Transverse colon (tissue), 4 donors: Measurements from ENCODE around the gene DYRK1B. TPM values are rescaled to one million over a fixed set of nuclear protein-coding genes. Genes with fewer than 3 reads are reported as not detected.

Experiments used
- DNase-seq: peaks from one replicate; pipeline ENCODE4 v3.0.0-alpha.2; 2019
- H3K27ac ChIP-seq, 4 donors: fragments of 200-600 bp; sonication (generic); 2 replicates each; pipeline ENCODE4 v1.5.1; 2016 to 2018; ENCODE audit warnings: inconsistent platforms in 4 of 4
- H3K27me3 ChIP-seq: fragments of 200-600 bp; sonication (generic); 2 replicates; pipeline ENCODE4 v1.5.1; 2017; ENCODE audit warnings: inconsistent platforms
- H3K36me3 ChIP-seq, 4 donors: fragments of 200-600 bp; sonication (generic); 2 replicates each; pipeline ENCODE4 v1.5.1; 2017 to 2019; ENCODE audit warnings: inconsistent platforms in 4 of 4
- H3K4me1 ChIP-seq, 4 donors: fragments of 200-600 bp; sonication (generic); 2 replicates each; pipeline ENCODE4 v1.5.1; 2017 to 2020; ENCODE audit warnings: inconsistent platforms in 4 of 4
- H3K4me3 ChIP-seq, 4 donors: fragments of 200-600 bp; sonication (generic); 1 replicate in 1 of 4; 2 replicates in 3 of 4; pipeline versions ENCODE4 v1.5.1 to v1.6.1; 2017 to 2019; ENCODE audit warnings: inconsistent platforms in 4 of 4
- H3K9me3 ChIP-seq, 2 donors: fragments of 200-600 bp; sonication (generic); 2 replicates each; pipeline ENCODE4 v1.5.1; 2017 to 2019; ENCODE audit warnings: inconsistent platforms in 2 of 2
- EP300 ChIP-seq: sonication (generic); formaldehyde crosslinking; IDR thresholded peaks from one replicate; pipeline ENCODE4 v1.6.1; 2017; ENCODE audit warnings: antibody characterized with exemption, low read depth
- POLR2A ChIP-seq: fragments of 450-650 bp; IDR thresholded peaks from one replicate; pipeline ENCODE4 v1.6.1; 2016; ENCODE audit warnings: antibody characterized with exemption, mild to moderate bottlenecking, moderate library complexity
- POLR2AphosphoS5 ChIP-seq, 3 donors: sonication (generic); formaldehyde crosslinking; IDR thresholded peaks; one replicate each; pipeline ENCODE4 v1.6.1; 2016; ENCODE audit warnings: antibody characterized with exemption in 3 of 3
- WGBS, 2 donors: methylation state at CpG; one replicate each; pipeline ENCODE4 v1.1.5; 2018; ENCODE audit warnings: low coverage in 1 of 2; 5-methylcytosine and 5-hydroxymethylcytosine counted together
- in situ Hi-C, 4 donors: fragments of 200-750 bp; cut with MboI; loops; one replicate each; pipeline versions ENCODE4 v1.15.0 to v1.15.1; 2017; ENCODE audit warnings: low sequenced_read_pairs in 3 of 4, low pct_ligation_motif_present in 1 of 4, low pct_unique_long_range_greater_than_20kb in 1 of 4
- intact Hi-C: fragments of 100-400 bp; cut with DNase I; formaldehyde crosslinking; loops from one replicate; pipeline ENCODE4 v1.15.1; 2023; ENCODE audit warnings: low total_unique reads
- total RNA-seq, 4 donors: library from RNA; depleted of rRNA; stranded (reverse); fragments of >200 nt; gene quantifications; one replicate each; pipeline ENCODE4 v1.1.0, GENCODE V29; 2016
- TF ChIP-seq, protein P1 (sequence below), 5 experiments: fragments of 200-600 bp in 3 of 5; fragments of 450-650 bp in 2 of 5; sonication (generic) in 3 of 5; IDR thresholded peaks; 1 replicate in 2 of 5; 2 replicates in 3 of 5; pipeline ENCODE4 v1.5.1; 2016 to 2017; ENCODE audit warnings: antibody characterized with exemption in 5 of 5, inconsistent platforms in 3 of 5, mild to moderate bottlenecking in 2 of 5, moderate library complexity in 1 of 5

The DYRK1B gene
- total RNA-seq, 4 donors from 2014 or later: 13.3 to 16.1 (median 15.1) TPM

DNA sequence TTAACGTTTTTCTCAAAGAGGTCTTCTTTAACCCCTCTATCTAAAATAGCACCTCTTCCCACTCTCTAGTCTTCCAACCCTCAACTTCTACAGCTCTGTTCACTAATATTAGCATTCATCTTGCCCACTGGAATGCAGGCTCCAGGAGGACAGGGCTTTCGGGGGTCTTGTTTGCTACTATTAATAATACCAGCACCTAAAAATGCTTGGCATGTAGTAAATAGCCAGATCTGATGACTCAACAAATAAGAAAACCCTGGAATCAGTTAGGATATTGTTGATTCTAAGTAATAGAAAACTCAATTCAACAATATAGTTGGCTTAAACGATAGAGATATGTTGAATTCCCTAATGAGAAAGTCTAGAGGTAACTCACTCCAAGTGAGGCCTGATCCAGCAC, 14.2 kb downstream of the DYRK1B start:
- H3K36me3 ChIP-seq: no peaks in the 10 kb centered on the region
- in situ Hi-C loops: no loop called here
- H3K27me3 ChIP-seq: no peaks in the 10 kb centered on the region
- H3K9me3 ChIP-seq: no peaks in the 10 kb centered on the region
- TF ChIP-seq, protein P1, sequence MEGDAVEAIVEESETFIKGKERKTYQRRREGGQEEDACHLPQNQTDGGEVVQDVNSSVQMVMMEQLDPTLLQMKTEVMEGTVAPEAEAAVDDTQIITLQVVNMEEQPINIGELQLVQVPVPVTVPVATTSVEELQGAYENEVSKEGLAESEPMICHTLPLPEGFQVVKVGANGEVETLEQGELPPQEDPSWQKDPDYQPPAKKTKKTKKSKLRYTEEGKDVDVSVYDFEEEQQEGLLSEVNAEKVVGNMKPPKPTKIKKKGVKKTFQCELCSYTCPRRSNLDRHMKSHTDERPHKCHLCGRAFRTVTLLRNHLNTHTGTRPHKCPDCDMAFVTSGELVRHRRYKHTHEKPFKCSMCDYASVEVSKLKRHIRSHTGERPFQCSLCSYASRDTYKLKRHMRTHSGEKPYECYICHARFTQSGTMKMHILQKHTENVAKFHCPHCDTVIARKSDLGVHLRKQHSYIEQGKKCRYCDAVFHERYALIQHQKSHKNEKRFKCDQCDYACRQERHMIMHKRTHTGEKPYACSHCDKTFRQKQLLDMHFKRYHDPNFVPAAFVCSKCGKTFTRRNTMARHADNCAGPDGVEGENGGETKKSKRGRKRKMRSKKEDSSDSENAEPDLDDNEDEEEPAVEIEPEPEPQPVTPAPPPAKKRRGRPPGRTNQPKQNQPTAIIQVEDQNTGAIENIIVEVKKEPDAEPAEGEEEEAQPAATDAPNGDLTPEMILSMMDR (IDR thresholded peaks at IDR 0.05): no peak
- TF ChIP-seq POLR2A: no peak
- TF ChIP-seq POLR2AphosphoS5 (IDR thresholded peaks at IDR 0.05): no peak
- TF ChIP-seq EP300: no peak
- WGBS, 2 donors: 82 to 89% methylated on average over 2 to 3 of the region's 3 CpGs
- H3K27ac ChIP-seq: no peak overlapping the region
- H3K4me3 ChIP-seq: no peak overlapping the region
- H3K4me1 ChIP-seq: peaks cover 5 to 10% (median 8%) of the 10 kb centered on the region in 4 donors
- intact Hi-C loops: no loop called here
- no peak for DNase-seq

DNA sequence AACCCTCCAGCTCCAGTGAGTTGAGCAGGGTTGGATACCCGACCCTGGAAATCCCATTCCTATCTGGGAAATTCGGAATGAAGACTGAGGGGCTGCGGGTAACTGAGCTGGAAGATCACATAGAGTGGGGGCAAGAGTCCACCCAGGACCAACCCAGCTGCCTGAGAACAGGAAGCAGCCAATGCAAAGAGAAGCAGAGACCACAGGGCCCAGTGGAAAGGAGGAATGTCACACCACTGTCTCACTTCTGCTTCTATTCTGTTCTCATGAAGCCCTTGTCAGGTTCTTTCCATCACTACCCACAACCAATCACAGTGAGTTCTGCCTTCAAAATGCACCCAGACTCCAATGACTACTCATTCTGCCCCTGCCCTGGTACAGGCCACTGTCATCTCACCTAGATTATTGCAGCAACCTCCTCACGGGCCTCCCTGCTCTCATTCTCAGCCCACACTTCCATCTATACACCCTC, 15.3 kb downstream of the DYRK1B start:
- Histone ChIP-seq H3K27me3 (no peaks in the 10 kb centered on the region), H3K4me3 (no peak overlapping the region), H3K4me1 (peaks cover 2 to 5% (median 2%) of the 10 kb centered on the region in 4 donors), H3K9me3 (no peaks in the 10 kb centered on the region), H3K27ac (no peak overlapping the region), H3K36me3 (no peaks in the 10 kb centered on the region)
- 91% methylated on average over 4 of the region's 4 CpGs; no CpG with 5 or more reads in 1 of the 2 donors for WGBS, 2 donors
- intact Hi-C loops (no loop called here), in situ Hi-C loops (no loop called here)
- TF ChIP-seq POLR2AphosphoS5 (IDR thresholded peaks at IDR 0.05) (no peak), POLR2A (no peak), EP300 (no peak)
- TF ChIP-seq, protein P1 (IDR thresholded peaks at IDR 0.05): no peak
- no peak for DNase-seq

DNA sequence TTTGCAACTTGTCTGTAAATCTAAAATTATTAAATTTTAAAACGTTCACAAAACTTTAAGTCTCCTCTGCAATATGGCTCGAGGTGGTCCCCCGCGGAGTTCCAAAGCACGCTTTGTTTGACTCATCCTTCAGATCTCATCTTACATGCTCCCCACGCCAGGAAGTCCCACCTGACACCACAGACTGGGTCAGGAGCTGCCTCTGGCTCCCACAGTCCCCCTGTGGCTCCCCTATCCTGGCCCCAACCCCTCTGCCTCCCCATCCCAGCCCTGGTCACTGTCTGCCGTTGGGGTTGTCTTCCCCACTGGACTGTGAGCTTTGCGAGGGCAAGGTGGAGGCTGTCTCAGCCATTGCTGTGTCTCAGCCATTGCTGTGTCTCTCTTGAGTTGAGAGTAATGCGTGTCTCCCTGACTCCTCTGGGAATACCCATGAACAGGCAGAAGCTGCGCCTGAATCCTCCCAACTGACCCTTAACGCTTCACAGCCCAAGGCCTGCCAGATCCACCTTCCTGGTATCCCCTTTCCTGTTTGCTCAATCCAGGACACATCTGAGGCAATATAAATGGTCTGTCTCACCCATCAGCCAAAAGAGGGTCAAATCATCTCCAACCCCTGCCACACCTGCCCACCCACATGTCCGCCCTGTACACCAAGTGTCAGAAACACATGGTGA, 15.9 kb downstream of the DYRK1B start:
- WGBS, 2 donors: 85 to 90% methylated on average over 6 to 12 of the region's 12 CpGs
- Histone ChIP-seq H3K27ac (no peak overlapping the region), H3K4me1 (no peaks in the 10 kb centered on the region), H3K9me3 (no peaks in the 10 kb centered on the region), H3K27me3 (no peaks in the 10 kb centered on the region), H3K4me3 (no peak overlapping the region), H3K36me3 (no peaks in the 10 kb centered on the region)
- in situ Hi-C loops: no loop called here
- intact Hi-C loops: no loop called here
- TF ChIP-seq POLR2A: no peak
- no peak for TF ChIP-seq POLR2AphosphoS5 (IDR thresholded peaks at IDR 0.05)
- TF ChIP-seq, protein P1 (IDR thresholded peaks at IDR 0.05): no peak
- TF ChIP-seq EP300: no peak
- DNase-seq: no peak

DNA sequence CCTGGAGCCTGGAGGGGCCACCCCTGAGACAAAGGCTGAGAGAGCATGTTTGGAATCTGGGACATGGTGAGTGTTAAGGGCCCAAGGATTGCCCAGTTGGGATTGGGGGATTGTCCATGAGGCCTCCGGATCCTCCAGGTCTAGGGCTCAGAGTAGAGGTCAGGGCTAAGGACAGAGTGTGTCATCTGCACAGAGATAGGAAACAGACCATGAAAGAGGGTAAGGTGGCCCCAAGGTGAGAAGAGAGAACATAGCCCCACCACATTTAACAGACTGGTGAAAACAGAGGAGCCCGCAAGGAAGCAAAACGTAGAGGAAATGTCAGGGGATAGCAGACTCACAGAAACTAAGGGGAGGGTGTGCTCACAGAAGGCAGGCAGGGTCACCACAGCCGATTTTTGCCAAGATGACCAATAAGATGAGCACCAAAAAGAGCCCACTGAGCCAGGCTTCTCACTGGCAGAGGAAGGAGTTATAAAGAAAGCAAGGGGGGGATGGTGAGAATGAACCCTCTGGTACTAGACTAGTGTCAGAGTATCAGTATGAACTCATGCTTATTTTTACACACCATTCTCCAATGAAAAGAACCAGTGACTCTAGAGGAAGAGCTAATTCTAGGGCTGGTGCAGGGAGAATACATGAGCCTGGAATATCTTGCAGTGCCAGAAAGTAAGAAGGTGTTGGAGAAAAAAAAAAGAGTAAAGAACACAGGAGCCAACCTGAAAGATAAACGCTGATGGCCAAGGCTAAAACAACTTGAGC, 17.5 kb downstream of the DYRK1B start:
- no peaks in the 10 kb centered on the region for H3K36me3 ChIP-seq
- WGBS, 2 donors: 85 to 89% methylated on average over 4 to 5 of the region's 5 CpGs

More for the DNA sequence above, 17.5 kb downstream of the DYRK1B start:
- in situ Hi-C loops (no loop called here), intact Hi-C loops (no loop called here)
- no peaks in the 10 kb centered on the region for H3K27me3 ChIP-seq
- DNase-seq: no peak
- no peak overlapping the region for H3K4me3 ChIP-seq
- TF ChIP-seq, protein P1 (IDR thresholded peaks at IDR 0.05): no peak
- TF ChIP-seq POLR2AphosphoS5 (IDR thresholded peaks at IDR 0.05): no peak
- no peak for TF ChIP-seq EP300
- TF ChIP-seq POLR2A: no peak
- no peak overlapping the region for H3K27ac ChIP-seq
- H3K9me3 ChIP-seq: no peaks in the 10 kb centered on the region
- H3K4me1 ChIP-seq: no peaks in the 10 kb centered on the region
